Activated CD8-positive, alpha-beta memory T cell treated with anti-CD3 and anti-CD28 coated beads, Interleukin-2, amount 10 ng/mL, durations not matched to agents 7 days and 5 days (primary cell): ENCODE measurements around the gene TAGLN2. TPM values are rescaled to one million over a fixed set of nuclear protein-coding genes. Genes with fewer than 3 reads are reported as not detected.

Experiments used
- ATAC-seq: fragments of 150-1000 bp; cut with Tn5 transposase; one replicate; pipeline ENCODE4 v1.10.0; 2021; ENCODE audit warnings: moderate library complexity
- CTCF ChIA-PET: fragments of 350-600 bp; sonication (Branson Sonifier 250); formaldehyde crosslinking; loops from one replicate; lab custom pipeline; 2021; ENCODE audit warnings: antibody characterized with exemption; lab: Charles Lee
- DNase-seq: peaks from one replicate; pipeline ENCODE4 v3.0.0-alpha.2; 2020
- H3K27ac Mint-ChIP-seq: one replicate; pipeline ENCODE4 v1.8.0; 2021; ENCODE audit warnings: mild to moderate bottlenecking, mixed read lengths
- H3K27me3 Mint-ChIP-seq: one replicate; pipeline ENCODE4 v1.8.0; 2021; ENCODE audit warnings: mixed read lengths
- H3K36me3 Mint-ChIP-seq: one replicate; pipeline ENCODE4 v1.8.0; 2021; ENCODE audit warnings: mild to moderate bottlenecking, mixed read lengths
- H3K4me1 Mint-ChIP-seq: one replicate; pipeline ENCODE4 v1.8.0; 2021; ENCODE audit warnings: mixed read lengths
- H3K4me3 Mint-ChIP-seq: one replicate; pipeline ENCODE4 v1.8.0; 2021; ENCODE audit warnings: mild to moderate bottlenecking, moderate library complexity, mixed read lengths
- H3K9me3 Mint-ChIP-seq: one replicate; pipeline ENCODE4 v1.8.0; 2022; ENCODE audit warnings: low read depth, mixed read lengths
- total RNA-seq, 2 experiments: library from RNA; stranded (reverse); gene quantifications; one replicate each; pipeline ENCODE4 v1.2.3, GENCODE V29; 2021

Gene TAGLN2
- total RNA-seq, 2 experiments from 2014 or later, result 479 to 513 TPM

GRCh38 chr1:159895286-159895685 is 30.0 kb downstream of the TAGLN2 start:
- ATAC-seq (no peak), DNase-seq (no peak)
- CTCF ChIA-PET, result interaction anchor here (1.0 to 13.6 kb wide), 7 partner anchors 12 to 112 kb away, joined by 3 to 430 read pairs (median 6); partner anchors contain the start of genes FCRL6 and IGSF9
- peaks cover 6% of the 10 kb centered on the region for H3K4me1 Mint-ChIP-seq
- H3K27me3 Mint-ChIP-seq, result peaks cover 4% of the 10 kb centered on the region
- H3K4me3 Mint-ChIP-seq, result no peak overlapping the region
- no peak overlapping the region for H3K27ac Mint-ChIP-seq
- no peaks in the 10 kb centered on the region for H3K9me3 Mint-ChIP-seq
- H3K36me3 Mint-ChIP-seq, result no peaks in the 10 kb centered on the region

- Mint-ChIP-seq H3K27ac (no peak overlapping the region), H3K4me1 (peaks cover 18% of the 10 kb centered on the region), H3K36me3 (no peaks in the 10 kb centered on the region), H3K9me3 (no peaks in the 10 kb centered on the region), H3K4me3 (no peak overlapping the region), H3K27me3 (peaks cover 4% of the 10 kb centered on the region)
- DNase-seq (peak; percentile 51), ATAC-seq (no peak)
- CTCF ChIA-PET, result interaction anchor here (0.7 to 13.6 kb wide), 32 partner anchors 8 to 679 kb away, joined by 3 to 430 read pairs (median 4); partner anchors contain the start of genes DUSP23, FCRL6, IGSF9 and SLAMF8
Observed at GRCh38 chr1:159892944-159893343, 32.4 kb downstream of the TAGLN2 start.

GRCh38 chr1:159891275-159892157 is 33.8 kb downstream of the TAGLN2 start:
- peak; percentile 96 for ATAC-seq
- Mint-ChIP-seq H3K36me3 (no peaks in the 10 kb centered on the region), H3K4me3 (no peak overlapping the region), H3K4me1 (peaks cover 18% of the 10 kb centered on the region), H3K27me3 (peaks cover 4% of the 10 kb centered on the region), H3K27ac (no peak overlapping the region), H3K9me3 (no peaks in the 10 kb centered on the region)
- CTCF ChIA-PET, result interaction anchor here (0.6 to 13.6 kb wide), 35 partner anchors 9 to 678 kb away, joined by 3 to 430 read pairs (median 5); partner anchors contain the start of genes DUSP23, FCRL6, IGSF9 and SLAMF8
- DNase-seq, result peak; percentile 86

GRCh38 chr1:159890390-159890789 is 34.9 kb downstream of the TAGLN2 start:
- Mint-ChIP-seq H3K27me3 (no peaks in the 10 kb centered on the region), H3K9me3 (no peaks in the 10 kb centered on the region), H3K4me1 (peaks cover 18% of the 10 kb centered on the region), H3K36me3 (no peaks in the 10 kb centered on the region), H3K4me3 (no peak overlapping the region), H3K27ac (peak overlapping the region; percentile 8)
- DNase-seq (no peak), ATAC-seq (no peak)
- CTCF ChIA-PET, result interaction anchor here (0.7 to 13.6 kb wide), 27 partner anchors 10 to 758 kb away, joined by 3 to 430 read pairs (median 5); partner anchors contain the start of genes DUSP23, FCRL6, SLAMF8 and TAGLN2

- ATAC-seq, result peak; percentile 67
- H3K4me3 Mint-ChIP-seq, result no peak overlapping the region
- CTCF ChIA-PET, result interaction anchor here (0.7 to 13.6 kb wide), 19 partner anchors 10 to 757 kb away, joined by 3 to 430 read pairs (median 8); partner anchors contain the start of genes DUSP23, FCRL6, SLAMF8 and TAGLN2
Observed at GRCh38 chr1:159889821-159890252, 35.5 kb downstream of the TAGLN2 start.

GRCh38 chr1:159889202-159889601 is 36.1 kb downstream of the TAGLN2 start:
- Mint-ChIP-seq H3K9me3 (no peaks in the 10 kb centered on the region), H3K36me3 (no peaks in the 10 kb centered on the region), H3K4me3 (no peak overlapping the region), H3K4me1 (peaks cover 18% of the 10 kb centered on the region), H3K27ac (no peak overlapping the region), H3K27me3 (no peaks in the 10 kb centered on the region)
- ATAC-seq (no peak), DNase-seq (no peak)
- CTCF ChIA-PET, result interaction anchor here (0.9 to 13.6 kb wide), 14 partner anchors 9 to 756 kb away, joined by 3 to 430 read pairs (median 8); partner anchors contain the start of genes DUSP23, FCRL6 and SLAMF8

More at GRCh38 chr1:159889821-159890252, 35.5 kb downstream of the TAGLN2 start:
- H3K36me3 Mint-ChIP-seq, result no peaks in the 10 kb centered on the region
- H3K27ac Mint-ChIP-seq, result peak overlapping the region; percentile 8
- no peak for DNase-seq
- H3K27me3 Mint-ChIP-seq, result no peaks in the 10 kb centered on the region
- H3K4me1 Mint-ChIP-seq, result peaks cover 18% of the 10 kb centered on the region
- no peaks in the 10 kb centered on the region for H3K9me3 Mint-ChIP-seq

- ATAC-seq, result no peak
- Mint-ChIP-seq H3K27me3 (no peaks in the 10 kb centered on the region), H3K4me3 (no peak overlapping the region), H3K9me3 (no peaks in the 10 kb centered on the region), H3K4me1 (peaks cover 2% of the 10 kb centered on the region), H3K27ac (no peak overlapping the region), H3K36me3 (no peaks in the 10 kb centered on the region)
- CTCF ChIA-PET, result interaction anchor here (13.6 kb wide), 1 partner anchor 83 kb away, joined by 430 read pairs; the partner anchor contains the start of gene FCRL6
- no peak for DNase-seq
Observed at GRCh38 chr1:159884296-159884695, 41.0 kb downstream of the TAGLN2 start.

- DNase-seq (no peak), ATAC-seq (no peak)
- no peaks in the 10 kb centered on the region for H3K9me3 Mint-ChIP-seq
- CTCF ChIA-PET, result no interaction called here
- H3K27me3 Mint-ChIP-seq, result no peaks in the 10 kb centered on the region
- H3K36me3 Mint-ChIP-seq, result no peaks in the 10 kb centered on the region
- no peak overlapping the region for H3K27ac Mint-ChIP-seq
- no peaks in the 10 kb centered on the region for H3K4me1 Mint-ChIP-seq
- no peak overlapping the region for H3K4me3 Mint-ChIP-seq
Observed at GRCh38 chr1:159883134-159883533, 42.2 kb downstream of the TAGLN2 start.

GRCh38 chr1:159882527-159882862 is 42.8 kb downstream of the TAGLN2 start:
- CTCF ChIA-PET, result interaction anchor here (5.3 kb wide), 1 partner anchor 9 kb away, joined by 34 read pairs; no protein-coding TSS in a partner anchor
- Mint-ChIP-seq H3K9me3 (no peaks in the 10 kb centered on the region), H3K36me3 (no peaks in the 10 kb centered on the region), H3K27me3 (no peaks in the 10 kb centered on the region), H3K4me3 (no peak overlapping the region), H3K4me1 (no peaks in the 10 kb centered on the region), H3K27ac (no peak overlapping the region)
- no peak for ATAC-seq
- DNase-seq, result no peak

GRCh38 chr1:159881622-159882526 is 43.4 kb downstream of the TAGLN2 start:
- no peaks in the 10 kb centered on the region for H3K4me1 Mint-ChIP-seq
- H3K36me3 Mint-ChIP-seq, result no peaks in the 10 kb centered on the region
- ATAC-seq, result no peak
- no peak overlapping the region for H3K27ac Mint-ChIP-seq
- no peaks in the 10 kb centered on the region for H3K27me3 Mint-ChIP-seq
- CTCF ChIA-PET, result interaction anchor here (2.3 to 5.3 kb wide), 2 partner anchors 9 to 83 kb away, joined by 11 to 34 read pairs; no protein-coding TSS in a partner anchor
- H3K4me3 Mint-ChIP-seq, result no peak overlapping the region
- H3K9me3 Mint-ChIP-seq, result no peaks in the 10 kb centered on the region
- no peak for DNase-seq

- ATAC-seq (no peak), DNase-seq (no peak)
- no peaks in the 10 kb centered on the region for H3K27me3 Mint-ChIP-seq
- no peaks in the 10 kb centered on the region for H3K4me1 Mint-ChIP-seq
- CTCF ChIA-PET, result interaction anchor here (1.8 to 5.3 kb wide), 5 partner anchors 11 to 127 kb away, joined by 4 to 34 read pairs (median 7); no protein-coding TSS in a partner anchor
- H3K36me3 Mint-ChIP-seq, result no peaks in the 10 kb centered on the region
- no peak overlapping the region for H3K27ac Mint-ChIP-seq
- H3K9me3 Mint-ChIP-seq, result no peaks in the 10 kb centered on the region
- no peak overlapping the region for H3K4me3 Mint-ChIP-seq
Observed at GRCh38 chr1:159880430-159880829, 44.9 kb downstream of the TAGLN2 start.

- CTCF ChIA-PET, result interaction anchor here (1.8 to 5.3 kb wide), 5 partner anchors 11 to 127 kb away, joined by 4 to 34 read pairs (median 7); no protein-coding TSS in a partner anchor
- no peaks in the 10 kb centered on the region for H3K36me3 Mint-ChIP-seq
- ATAC-seq, result no peak
- no peak overlapping the region for H3K27ac Mint-ChIP-seq
- no peaks in the 10 kb centered on the region for H3K27me3 Mint-ChIP-seq
- DNase-seq, result no peak
- H3K4me1 Mint-ChIP-seq, result no peaks in the 10 kb centered on the region
- no peaks in the 10 kb centered on the region for H3K9me3 Mint-ChIP-seq
- no peak overlapping the region for H3K4me3 Mint-ChIP-seq
Observed at GRCh38 chr1:159879977-159880376, 45.3 kb downstream of the TAGLN2 start.
